ENCODE measurements around the gene NPNT.

NPNT gene

DNA sequence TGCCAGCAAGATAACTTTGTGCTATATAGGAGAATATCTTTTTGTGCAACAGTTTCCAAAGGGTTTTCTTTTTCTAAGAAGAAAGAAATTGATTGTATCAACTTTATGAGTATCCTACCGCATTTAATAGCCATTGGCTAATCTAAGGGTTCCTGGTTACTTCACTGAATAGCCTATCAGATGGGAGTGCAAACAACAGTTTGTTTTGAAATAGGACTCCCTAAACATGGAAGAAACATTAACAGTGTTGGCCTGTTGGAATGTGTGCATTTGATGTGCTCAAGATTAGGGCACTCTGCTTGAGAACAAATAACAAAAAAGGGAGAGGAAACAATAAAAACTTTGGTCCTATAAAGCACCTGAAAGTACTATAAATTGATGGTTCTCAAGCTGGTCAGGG, 29.1 kb downstream of the NPNT start:
- no peak for TF ChIP-seq ZBTB7A (IDR thresholded peaks at IDR 0.05; ENCODE audit: low read depth)
- TF ChIP-seq, protein P1, sequence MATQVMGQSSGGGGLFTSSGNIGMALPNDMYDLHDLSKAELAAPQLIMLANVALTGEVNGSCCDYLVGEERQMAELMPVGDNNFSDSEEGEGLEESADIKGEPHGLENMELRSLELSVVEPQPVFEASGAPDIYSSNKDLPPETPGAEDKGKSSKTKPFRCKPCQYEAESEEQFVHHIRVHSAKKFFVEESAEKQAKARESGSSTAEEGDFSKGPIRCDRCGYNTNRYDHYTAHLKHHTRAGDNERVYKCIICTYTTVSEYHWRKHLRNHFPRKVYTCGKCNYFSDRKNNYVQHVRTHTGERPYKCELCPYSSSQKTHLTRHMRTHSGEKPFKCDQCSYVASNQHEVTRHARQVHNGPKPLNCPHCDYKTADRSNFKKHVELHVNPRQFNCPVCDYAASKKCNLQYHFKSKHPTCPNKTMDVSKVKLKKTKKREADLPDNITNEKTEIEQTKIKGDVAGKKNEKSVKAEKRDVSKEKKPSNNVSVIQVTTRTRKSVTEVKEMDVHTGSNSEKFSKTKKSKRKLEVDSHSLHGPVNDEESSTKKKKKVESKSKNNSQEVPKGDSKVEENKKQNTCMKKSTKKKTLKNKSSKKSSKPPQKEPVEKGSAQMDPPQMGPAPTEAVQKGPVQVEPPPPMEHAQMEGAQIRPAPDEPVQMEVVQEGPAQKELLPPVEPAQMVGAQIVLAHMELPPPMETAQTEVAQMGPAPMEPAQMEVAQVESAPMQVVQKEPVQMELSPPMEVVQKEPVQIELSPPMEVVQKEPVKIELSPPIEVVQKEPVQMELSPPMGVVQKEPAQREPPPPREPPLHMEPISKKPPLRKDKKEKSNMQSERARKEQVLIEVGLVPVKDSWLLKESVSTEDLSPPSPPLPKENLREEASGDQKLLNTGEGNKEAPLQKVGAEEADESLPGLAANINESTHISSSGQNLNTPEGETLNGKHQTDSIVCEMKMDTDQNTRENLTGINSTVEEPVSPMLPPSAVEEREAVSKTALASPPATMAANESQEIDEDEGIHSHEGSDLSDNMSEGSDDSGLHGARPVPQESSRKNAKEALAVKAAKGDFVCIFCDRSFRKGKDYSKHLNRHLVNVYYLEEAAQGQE (IDR thresholded peaks at IDR 0.05; ENCODE audit: low read depth) = no peak
- TF ChIP-seq NFIC (IDR thresholded peaks at IDR 0.05) = no peak
- no peak for TF ChIP-seq YY1 (IDR thresholded peaks at IDR 0.05; ENCODE audit: low read depth)
- no peak for TF ChIP-seq TAF1 (IDR thresholded peaks at IDR 0.05; ENCODE audit: low read depth)
- TF ChIP-seq EGR1 (IDR thresholded peaks at IDR 0.05) = no peak
- no peak for TF ChIP-seq TEAD4 (IDR thresholded peaks at IDR 0.05)
- TF ChIP-seq CREB1 (IDR thresholded peaks at IDR 0.05; ENCODE audit: low read depth) = no peak
- TF ChIP-seq, protein P2, sequence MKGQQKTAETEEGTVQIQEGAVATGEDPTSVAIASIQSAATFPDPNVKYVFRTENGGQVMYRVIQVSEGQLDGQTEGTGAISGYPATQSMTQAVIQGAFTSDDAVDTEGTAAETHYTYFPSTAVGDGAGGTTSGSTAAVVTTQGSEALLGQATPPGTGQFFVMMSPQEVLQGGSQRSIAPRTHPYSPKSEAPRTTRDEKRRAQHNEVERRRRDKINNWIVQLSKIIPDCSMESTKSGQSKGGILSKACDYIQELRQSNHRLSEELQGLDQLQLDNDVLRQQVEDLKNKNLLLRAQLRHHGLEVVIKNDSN (IDR thresholded peaks at IDR 0.05) = no peak
- TF ChIP-seq TCF12 (IDR thresholded peaks at IDR 0.05; ENCODE audit: low read depth) = no peak
- no peak for TF ChIP-seq CEBPB (IDR thresholded peaks at IDR 0.05)
- no peak for TF ChIP-seq RAD21 (IDR thresholded peaks at IDR 0.05; ENCODE audit: low read depth)
- TF ChIP-seq, protein P3, sequence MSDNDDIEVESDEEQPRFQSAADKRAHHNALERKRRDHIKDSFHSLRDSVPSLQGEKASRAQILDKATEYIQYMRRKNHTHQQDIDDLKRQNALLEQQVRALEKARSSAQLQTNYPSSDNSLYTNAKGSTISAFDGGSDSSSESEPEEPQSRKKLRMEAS (IDR thresholded peaks at IDR 0.05) = no peak
- no peak for TF ChIP-seq FOXM1 (IDR thresholded peaks at IDR 0.05; ENCODE audit: borderline replicate concordance, low read depth)
- TF ChIP-seq EP300 (IDR thresholded peaks at IDR 0.05; ENCODE audit: borderline replicate concordance) = no peak

DNA sequence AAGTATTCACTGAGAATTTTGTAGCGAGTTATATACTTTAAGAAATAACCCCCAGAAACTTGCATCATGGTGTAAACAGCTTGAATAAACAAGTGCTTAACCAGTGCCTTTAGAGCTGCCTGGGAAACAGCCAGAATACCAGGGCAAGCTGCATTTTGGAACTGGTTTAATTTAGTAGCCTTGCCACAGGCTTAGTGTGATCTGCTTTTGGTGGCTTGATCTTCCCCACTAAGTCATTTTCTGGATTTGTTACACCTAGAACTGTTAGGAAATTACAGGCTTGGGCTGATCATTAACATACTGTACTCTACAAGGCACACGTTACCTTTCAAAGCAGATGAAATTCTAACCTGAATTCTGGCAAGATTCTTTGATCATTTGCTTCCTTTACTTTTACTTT, 35.4 kb downstream of the NPNT start:
- TF ChIP-seq TEAD4 (IDR thresholded peaks at IDR 0.05) = no peak
- no peak for TF ChIP-seq TCF12 (IDR thresholded peaks at IDR 0.05; ENCODE audit: low read depth)

DNA sequence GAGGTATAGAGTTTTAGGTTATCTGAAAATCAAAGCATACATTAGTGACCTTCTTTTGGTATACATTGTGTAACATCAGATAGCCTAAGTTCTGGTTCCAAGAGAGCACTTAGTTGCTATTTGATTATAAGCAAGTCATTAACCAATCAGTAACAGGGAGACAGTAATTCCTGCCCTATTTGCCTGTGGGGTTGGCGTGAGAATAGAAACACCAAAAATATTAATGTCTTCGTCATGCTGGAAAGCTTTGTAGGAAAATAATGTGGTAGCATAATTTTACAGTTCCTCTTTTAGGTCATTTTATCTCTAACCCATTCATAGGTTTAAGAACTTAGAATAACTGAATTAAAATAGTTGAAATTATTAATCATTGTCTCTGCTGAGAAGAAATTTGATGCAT, 37.8 kb downstream of the NPNT start:
- TF ChIP-seq YY1 (IDR thresholded peaks at IDR 0.05; ENCODE audit: low read depth) (no peak), NFIC (IDR thresholded peaks at IDR 0.05) (no peak), TEAD4 (IDR thresholded peaks at IDR 0.05) (no peak), EGR1 (IDR thresholded peaks at IDR 0.05) (no peak), FOXM1 (IDR thresholded peaks at IDR 0.05; ENCODE audit: borderline replicate concordance, low read depth) (no peak), ZBTB7A (IDR thresholded peaks at IDR 0.05; ENCODE audit: low read depth) (no peak), RAD21 (IDR thresholded peaks at IDR 0.05; ENCODE audit: low read depth) (no peak), EP300 (IDR thresholded peaks at IDR 0.05; ENCODE audit: borderline replicate concordance) (no peak), TCF12 (IDR thresholded peaks at IDR 0.05; ENCODE audit: low read depth) (no peak), CEBPB (IDR thresholded peaks at IDR 0.05) (no peak), TAF1 (IDR thresholded peaks at IDR 0.05; ENCODE audit: low read depth) (no peak)
- TF ChIP-seq, protein P3 (IDR thresholded peaks at IDR 0.05) = no peak
- TF ChIP-seq, protein P1 (IDR thresholded peaks at IDR 0.05; ENCODE audit: low read depth) = no peak
- TF ChIP-seq, protein P2 (IDR thresholded peaks at IDR 0.05) = no peak

DNA sequence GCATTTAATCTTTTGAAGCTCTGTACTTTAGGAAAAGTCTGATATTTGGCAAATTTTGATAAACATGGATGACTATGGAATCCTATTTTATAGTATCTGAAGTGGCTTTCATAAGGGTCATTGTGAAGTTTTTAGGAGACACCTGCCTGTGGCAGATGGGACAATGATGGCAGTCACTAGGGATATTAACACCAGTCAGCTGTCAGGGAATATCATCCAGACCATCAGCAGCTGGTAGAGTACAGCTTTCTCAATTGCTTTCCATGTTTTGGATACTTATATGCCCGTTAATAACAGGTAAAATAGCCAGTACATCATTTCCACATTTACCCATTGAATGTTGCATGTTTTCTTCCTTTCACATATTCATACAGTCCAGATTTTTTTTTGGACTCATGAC, 39.1 kb downstream of the NPNT start:
- TF ChIP-seq TAF1 (IDR thresholded peaks at IDR 0.05; ENCODE audit: low read depth) (no peak), ZBTB7A (IDR thresholded peaks at IDR 0.05; ENCODE audit: low read depth) (no peak), NFIC (IDR thresholded peaks at IDR 0.05) (no peak), FOXM1 (IDR thresholded peaks at IDR 0.05; ENCODE audit: borderline replicate concordance, low read depth) (no peak), YY1 (IDR thresholded peaks at IDR 0.05; ENCODE audit: low read depth) (no peak), EP300 (IDR thresholded peaks at IDR 0.05; ENCODE audit: borderline replicate concordance) (no peak), RAD21 (IDR thresholded peaks at IDR 0.05; ENCODE audit: low read depth) (no peak), TEAD4 (IDR thresholded peaks at IDR 0.05) (no peak), CREB1 (IDR thresholded peaks at IDR 0.05; ENCODE audit: low read depth) (no peak), EGR1 (IDR thresholded peaks at IDR 0.05) (no peak), CEBPB (IDR thresholded peaks at IDR 0.05) (no peak), TCF12 (IDR thresholded peaks at IDR 0.05; ENCODE audit: low read depth) (no peak)
- TF ChIP-seq, protein P2 (IDR thresholded peaks at IDR 0.05) = no peak
- TF ChIP-seq, protein P1 (IDR thresholded peaks at IDR 0.05; ENCODE audit: low read depth) = no peak
- TF ChIP-seq, protein P3 (IDR thresholded peaks at IDR 0.05) = no peak

All from Ishikawa (cell line).